IgD-negative memory B cell (primary cell): Measurements from ENCODE around the gene CDCA3. TPM values are rescaled to one million over a fixed set of nuclear protein-coding genes. Genes with fewer than 3 reads are reported as not detected.
A peak's percentile ranks its signal among the peaks of the same experiment; 100 is the strongest.

Source experiments
- H3K27ac Mint-ChIP-seq, 3 donors: one replicate each; pipeline ENCODE4 v1.8.0; 2020 to 2022; ENCODE audit warnings: mild to moderate bottlenecking in 3 of 3, mixed read lengths in 3 of 3, moderate library complexity in 1 of 3
- H3K27me3 Mint-ChIP-seq: one replicate; pipeline ENCODE4 v1.8.0; 2021; ENCODE audit warnings: mixed read lengths
- H3K36me3 Mint-ChIP-seq: one replicate; pipeline ENCODE4 v1.8.0; 2020; ENCODE audit warnings: mild to moderate bottlenecking, mixed read lengths
- H3K4me1 Mint-ChIP-seq, 3 donors: one replicate each; pipeline ENCODE4 v1.8.0; 2020 to 2022; ENCODE audit warnings: mixed read lengths in 3 of 3, mild to moderate bottlenecking in 1 of 3
- H3K4me3 Mint-ChIP-seq, 4 donors: one replicate each; pipeline ENCODE4 v1.8.0; 2020 to 2022; ENCODE audit warnings: mild to moderate bottlenecking in 4 of 4, mixed read lengths in 4 of 4, moderate library complexity in 3 of 4
- H3K9me3 Mint-ChIP-seq, 3 donors: one replicate each; pipeline ENCODE4 v1.8.0; 2020 to 2021; ENCODE audit warnings: mixed read lengths in 3 of 3, mild to moderate bottlenecking in 1 of 3
- polyA plus RNA-seq: library from polyadenylated mRNA; unstranded; fragments of 300-500 nt; fragmentation: Illumina TruSeq; gene quantifications from one replicate; pipeline ENCODE4 v1.2.3, GENCODE V29; 2021

CDCA3 gene
- polyA plus RNA-seq, 1 donor from 2014 or later: 0.60 TPM

DNA sequence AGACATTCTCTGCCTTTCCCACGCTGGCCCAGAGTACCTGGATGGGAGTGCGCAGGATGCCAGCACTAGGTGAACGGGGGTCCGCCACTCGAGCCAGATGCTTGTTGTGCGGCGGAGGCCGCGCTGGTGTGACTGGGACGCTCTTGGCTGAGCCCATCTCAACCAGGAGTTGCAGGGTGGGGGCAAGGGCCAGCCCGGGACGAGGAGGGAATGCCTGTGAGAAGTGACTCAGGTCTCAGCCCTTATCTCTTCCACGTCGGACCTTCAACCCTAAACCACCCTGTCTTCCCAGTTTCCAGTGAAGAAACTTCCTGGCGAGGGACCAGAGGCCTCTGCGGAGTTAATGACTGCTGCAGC, 312 bp downstream of the CDCA3 start:
- H3K27me3 Mint-ChIP-seq: no peaks in the 10 kb centered on the region
- peaks cover under 1% of the 10 kb centered on the region for H3K36me3 Mint-ChIP-seq
- H3K4me3 Mint-ChIP-seq: peak overlapping the region in 3 of 4 donors; percentile 87 to 98 (median 95)
- no peaks in the 10 kb centered on the region for H3K9me3 Mint-ChIP-seq
- peak overlapping the region; percentile 80 to 100 (median 88) for H3K27ac Mint-ChIP-seq
- peaks cover 9 to 21% (median 10%) of the 10 kb centered on the region in 3 donors for H3K4me1 Mint-ChIP-seq

- H3K4me3 Mint-ChIP-seq: peak overlapping the region in 3 of 4 donors; percentile 42 to 75 (median 73)
- H3K4me1 Mint-ChIP-seq: peaks cover 9 to 21% (median 10%) of the 10 kb centered on the region in 3 donors
- H3K27ac Mint-ChIP-seq: no peak overlapping the region
- H3K36me3 Mint-ChIP-seq: no peaks in the 10 kb centered on the region
- H3K27me3 Mint-ChIP-seq: no peaks in the 10 kb centered on the region
- no peaks in the 10 kb centered on the region for H3K9me3 Mint-ChIP-seq
Observed at GRCh38 chr12:6849976-6850560, 1.0 kb downstream of the CDCA3 start.

- H3K4me1 Mint-ChIP-seq: peaks cover 9 to 21% (median 10%) of the 10 kb centered on the region in 3 donors
- no peaks in the 10 kb centered on the region for H3K27me3 Mint-ChIP-seq
- no peak overlapping the region for H3K27ac Mint-ChIP-seq
- H3K4me3 Mint-ChIP-seq: peak overlapping the region in 1 of 4 donors; percentile 42
- no peaks in the 10 kb centered on the region for H3K36me3 Mint-ChIP-seq
- no peaks in the 10 kb centered on the region for H3K9me3 Mint-ChIP-seq
Observed at GRCh38 chr12:6849427-6849826, 1.7 kb downstream of the CDCA3 start.

- H3K36me3 Mint-ChIP-seq: no peaks in the 10 kb centered on the region
- no peaks in the 10 kb centered on the region for H3K9me3 Mint-ChIP-seq
- no peaks in the 10 kb centered on the region for H3K27me3 Mint-ChIP-seq
- H3K27ac Mint-ChIP-seq: no peak overlapping the region
- peak overlapping the region in 1 of 4 donors; percentile 8 for H3K4me3 Mint-ChIP-seq
- peaks cover 4 to 12% (median 10%) of the 10 kb centered on the region in 3 donors for H3K4me1 Mint-ChIP-seq
Observed at GRCh38 chr12:6847676-6848075, 3.4 kb downstream of the CDCA3 start.

DNA sequence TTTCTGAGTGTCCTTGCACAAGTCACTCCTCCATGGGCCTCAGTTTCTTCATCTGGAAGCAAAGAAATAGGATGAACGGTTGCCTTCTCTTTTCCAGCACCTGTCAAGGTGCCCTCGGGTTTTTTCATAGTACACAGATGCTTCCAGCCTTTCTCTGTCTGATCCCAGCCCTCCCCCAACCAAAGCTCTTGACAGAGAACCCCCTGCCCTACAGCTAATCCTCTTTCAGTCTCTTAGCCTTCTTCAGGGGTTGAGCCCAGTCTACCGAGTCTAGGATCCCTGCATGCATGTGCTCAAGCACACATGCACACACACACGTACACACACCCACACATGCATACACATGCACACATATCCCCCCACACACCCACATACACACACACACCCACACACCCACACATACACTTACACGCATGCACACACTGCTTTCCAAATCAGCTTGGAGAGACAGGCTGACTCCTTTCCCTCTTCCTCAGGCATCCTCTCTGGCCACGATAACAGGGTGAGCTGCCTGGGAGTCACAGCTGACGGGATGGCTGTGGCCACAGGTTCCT, 4.7 kb downstream of the CDCA3 start:
- Mint-ChIP-seq H3K4me1 (peaks cover 4 to 12% (median 8%) of the 10 kb centered on the region in 3 donors), H3K4me3 (no peak overlapping the region), H3K36me3 (no peaks in the 10 kb centered on the region), H3K9me3 (no peaks in the 10 kb centered on the region), H3K27me3 (no peaks in the 10 kb centered on the region), H3K27ac (no peak overlapping the region)

- Mint-ChIP-seq H3K36me3 (no peaks in the 10 kb centered on the region), H3K4me3 (no peak overlapping the region), H3K27ac (peak overlapping the region in 1 of 3 donors; percentile 62)
Observed at GRCh38 chr12:6845395-6845794, 5.7 kb downstream of the CDCA3 start.

DNA sequence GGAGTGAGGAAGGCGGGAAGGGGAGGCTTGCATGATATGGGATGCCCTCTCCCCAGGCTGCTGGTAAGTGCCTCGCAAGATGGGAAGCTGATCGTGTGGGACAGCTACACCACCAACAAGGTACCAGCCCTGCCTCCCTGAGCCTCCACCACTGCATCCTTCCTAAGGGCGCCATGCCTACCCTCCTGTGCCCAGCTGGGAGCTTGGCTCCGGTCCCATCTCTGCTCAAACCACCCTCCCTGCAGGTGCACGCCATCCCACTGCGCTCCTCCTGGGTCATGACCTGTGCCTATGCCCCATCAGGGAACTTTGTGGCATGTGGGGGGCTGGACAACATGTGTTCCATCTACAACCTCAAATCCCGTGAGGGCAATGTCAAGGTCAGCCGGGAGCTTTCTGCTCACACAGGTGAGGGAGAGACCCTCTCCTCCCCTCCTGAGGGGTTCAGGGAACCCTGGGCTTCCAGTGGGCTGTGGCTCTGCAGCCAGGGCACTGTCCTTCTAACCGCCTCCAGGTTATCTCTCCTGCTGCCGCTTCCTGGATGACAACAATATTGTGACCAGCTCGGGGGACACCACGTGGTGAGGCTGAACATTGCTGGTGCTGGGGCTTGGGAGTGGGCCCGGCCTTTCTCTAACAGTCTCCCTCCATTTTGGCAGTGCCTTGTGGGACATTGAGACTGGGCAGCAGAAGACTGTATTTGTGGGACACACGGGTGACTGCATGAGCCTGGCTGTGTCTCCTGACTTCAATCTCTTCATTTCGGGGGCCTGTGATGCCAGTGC, 7.8 kb downstream of the CDCA3 start:
- Mint-ChIP-seq H3K9me3 (no peaks in the 10 kb centered on the region), H3K36me3 (no peaks in the 10 kb centered on the region), H3K27ac (no peak overlapping the region), H3K4me1 (peaks cover 10 to 12% (median 12%) of the 10 kb centered on the region in 3 donors), H3K27me3 (no peaks in the 10 kb centered on the region), H3K4me3 (no peak overlapping the region)

More at GRCh38 chr12:6845395-6845794, 5.7 kb downstream of the CDCA3 start:
- H3K4me1 Mint-ChIP-seq: peaks cover 0 to 7% (median 4%) of the 10 kb centered on the region in 3 donors
- H3K27me3 Mint-ChIP-seq: no peaks in the 10 kb centered on the region
- no peaks in the 10 kb centered on the region for H3K9me3 Mint-ChIP-seq

DNA sequence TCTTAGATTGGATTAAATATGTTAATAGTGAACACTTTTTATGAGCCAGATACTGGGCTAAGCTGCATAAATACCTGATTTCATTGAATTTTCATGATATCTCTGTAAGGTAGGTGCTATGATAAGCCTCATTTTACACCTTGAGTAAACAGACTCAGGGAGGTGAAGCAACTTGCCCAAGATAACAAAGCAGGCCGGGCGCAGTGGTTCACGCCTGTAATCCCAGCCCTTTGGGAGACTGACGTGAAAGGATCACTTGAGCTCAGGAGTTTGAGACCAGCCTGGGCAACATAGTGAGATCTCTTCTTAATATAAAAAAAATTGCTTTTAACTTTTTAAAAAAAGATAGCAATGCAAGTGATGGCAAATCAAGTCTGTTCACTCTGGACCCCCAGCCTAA, 9.0 kb downstream of the CDCA3 start:
- H3K4me3 Mint-ChIP-seq: no peak overlapping the region
- no peaks in the 10 kb centered on the region for H3K36me3 Mint-ChIP-seq
- H3K9me3 Mint-ChIP-seq: no peaks in the 10 kb centered on the region
- H3K27me3 Mint-ChIP-seq: no peaks in the 10 kb centered on the region
- H3K4me1 Mint-ChIP-seq: peaks cover 10 to 14% (median 12%) of the 10 kb centered on the region in 3 donors
- no peak overlapping the region for H3K27ac Mint-ChIP-seq

DNA sequence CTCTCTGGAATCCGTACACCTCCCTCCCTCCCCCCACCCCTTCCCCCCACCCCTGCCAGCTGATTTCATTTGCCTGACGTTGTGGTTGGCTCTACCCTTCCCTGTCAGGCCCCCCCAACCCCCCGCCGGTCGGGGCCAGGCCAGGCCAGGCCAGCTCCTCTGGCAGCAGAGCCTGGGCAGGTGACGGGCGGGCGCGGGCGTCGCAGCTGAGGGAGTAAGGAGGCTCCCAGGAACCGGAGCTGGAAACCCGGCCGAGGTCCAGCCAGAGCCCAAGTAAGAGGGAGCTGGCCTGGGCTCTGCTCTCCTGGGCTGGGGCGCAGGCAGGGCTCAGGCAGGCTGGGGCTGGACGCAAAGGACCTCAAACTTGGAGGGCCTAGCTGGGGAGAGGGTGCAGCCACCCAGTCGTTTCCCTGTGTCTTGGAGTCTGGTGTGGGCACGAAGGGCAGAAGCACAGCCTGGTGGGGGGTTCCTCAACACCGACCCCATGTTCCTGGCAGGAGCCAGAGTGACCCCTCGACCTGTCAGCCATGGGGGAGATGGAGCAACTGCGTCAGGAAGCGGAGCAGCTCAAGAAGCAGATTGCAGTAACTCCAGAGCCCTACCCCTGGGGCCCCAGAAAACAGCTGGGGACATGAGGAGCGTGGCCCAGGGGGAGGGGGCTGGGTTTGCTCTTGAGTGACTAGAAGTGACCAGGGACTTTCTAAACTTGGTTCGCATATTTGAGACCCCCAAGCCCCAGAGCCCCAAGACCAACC, 10.1 kb downstream of the CDCA3 start, which contains the start of gene GNB3:
Gene GNB3 (plus strand): TSS at position 165 of the 755 bp plus-strand sequence. CDS start 363 bp downstream, at position 528.
- Mint-ChIP-seq H3K36me3 (no peaks in the 10 kb centered on the region), H3K4me3 (peak within 1 kb of the TSS in 2 of 4 donors; percentile 67 to 85), H3K9me3 (no peaks in the 10 kb centered on the region), H3K27ac (peak within 1 kb of the TSS in 2 of 3 donors; percentile 23 to 78), H3K27me3 (no peaks in the 10 kb centered on the region), H3K4me1 (peaks cover 10 to 14% (median 12%) of the 10 kb centered on the region in 3 donors)

DNA sequence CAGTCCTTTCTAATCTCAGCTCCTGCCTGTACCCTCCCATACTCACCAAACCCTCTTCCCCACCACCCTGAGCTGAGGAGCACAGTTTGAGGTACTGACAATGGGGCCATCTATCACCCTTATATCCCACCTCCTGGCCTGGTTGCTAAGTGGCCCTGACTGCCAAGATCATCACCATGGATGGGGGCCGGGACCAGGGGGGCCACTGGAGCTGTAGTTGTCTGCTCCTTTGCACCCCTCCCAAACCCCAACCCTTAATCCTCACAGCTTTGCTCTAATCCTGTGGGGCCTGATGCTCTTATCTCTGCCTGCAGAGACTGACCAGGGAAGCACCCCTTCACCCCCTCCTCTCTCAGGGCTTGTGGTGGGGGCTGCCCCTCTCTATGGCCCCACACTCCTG, 10.8 kb downstream of the CDCA3 start:
- H3K27ac Mint-ChIP-seq: peak overlapping the region in 2 of 3 donors; percentile 23 to 78
- peaks cover 10 to 15% (median 14%) of the 10 kb centered on the region in 3 donors for H3K4me1 Mint-ChIP-seq
- no peaks in the 10 kb centered on the region for H3K36me3 Mint-ChIP-seq
- no peaks in the 10 kb centered on the region for H3K9me3 Mint-ChIP-seq
- peak overlapping the region in 2 of 4 donors; percentile 67 to 85 for H3K4me3 Mint-ChIP-seq
- no peaks in the 10 kb centered on the region for H3K27me3 Mint-ChIP-seq

- Mint-ChIP-seq H3K4me3 (peak overlapping the region in 2 of 4 donors; percentile 67 to 85), H3K9me3 (no peaks in the 10 kb centered on the region), H3K4me1 (peaks cover 10 to 15% (median 14%) of the 10 kb centered on the region in 3 donors), H3K27me3 (peaks cover 2% of the 10 kb centered on the region), H3K27ac (peak overlapping the region in 2 of 3 donors; percentile 23 to 59), H3K36me3 (no peaks in the 10 kb centered on the region)
Observed at GRCh38 chr12:6839482-6840201, 11.4 kb downstream of the CDCA3 start.

GRCh38 chr12:6838854-6839253, 12.2 kb downstream of the CDCA3 start:
- Mint-ChIP-seq H3K4me1 (peaks cover 10 to 15% (median 14%) of the 10 kb centered on the region in 3 donors), H3K9me3 (no peaks in the 10 kb centered on the region), H3K36me3 (no peaks in the 10 kb centered on the region), H3K27ac (no peak overlapping the region), H3K27me3 (peaks cover 2% of the 10 kb centered on the region), H3K4me3 (no peak overlapping the region)

DNA sequence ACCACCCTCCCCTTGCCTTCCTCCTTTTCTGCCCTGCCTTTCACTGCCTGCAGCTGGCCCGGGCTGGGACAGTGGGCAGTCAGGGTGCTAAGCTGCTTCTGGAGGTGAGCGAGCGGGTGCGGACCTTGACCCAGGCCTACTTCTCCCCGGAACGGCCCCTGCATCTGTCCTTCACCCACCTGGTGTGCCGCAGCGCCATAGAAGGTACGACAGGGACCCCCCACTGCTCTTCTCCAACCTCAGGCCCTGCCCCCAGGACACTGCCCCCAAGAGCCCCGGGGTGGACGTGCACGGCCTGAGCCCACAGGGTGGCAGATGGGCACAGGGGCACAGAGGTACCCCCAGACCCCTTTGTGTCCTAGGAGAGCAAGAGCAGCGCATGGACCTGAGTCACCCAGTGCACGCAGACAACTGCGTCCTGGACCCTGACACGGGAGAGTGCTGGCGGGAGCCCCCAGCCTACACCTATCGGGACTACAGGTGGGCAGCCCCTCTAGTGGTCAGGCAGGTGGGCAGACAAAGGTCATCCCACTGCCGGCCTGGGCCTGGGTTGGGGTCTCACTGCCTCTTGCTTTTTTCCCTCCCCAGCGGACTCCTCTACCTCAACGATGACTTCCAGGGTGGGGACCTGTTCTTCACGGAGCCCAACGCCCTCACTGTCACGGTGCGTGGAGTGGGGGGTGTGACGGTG, 13.6 kb downstream of the CDCA3 start:
- Mint-ChIP-seq H3K4me1 (peaks cover 10 to 15% (median 14%) of the 10 kb centered on the region in 3 donors), H3K9me3 (no peaks in the 10 kb centered on the region), H3K27ac (no peak overlapping the region), H3K36me3 (no peaks in the 10 kb centered on the region), H3K4me3 (no peak overlapping the region), H3K27me3 (peaks cover 2% of the 10 kb centered on the region)

- Mint-ChIP-seq H3K4me3 (no peak overlapping the region), H3K4me1 (peaks cover 10 to 15% (median 14%) of the 10 kb centered on the region in 3 donors), H3K27me3 (peaks cover 4% of the 10 kb centered on the region), H3K9me3 (no peaks in the 10 kb centered on the region), H3K36me3 (no peaks in the 10 kb centered on the region), H3K27ac (no peak overlapping the region)
Observed at GRCh38 chr12:6836851-6837250, 14.2 kb downstream of the CDCA3 start.
